OCI-LY1 (cell line): Measurements from ENCODE around the gene GIMAP7.

Experiments
- CTCF ChIP-seq: fragments of 200-600 bp; sonication (generic), shearing (Covaris generic); IDR thresholded peaks from 2 replicates; pipeline ENCODE4 v1.5.1; 2017; ENCODE audit warnings: mild to moderate bottlenecking, antibody characterized with exemption, low read length, moderate library complexity, mixed read lengths
- EZH2 ChIP-seq: fragments of 200-600 bp; sonication (generic), shearing (Covaris generic); IDR thresholded peaks from 2 replicates; pipeline ENCODE4 v1.8.0; 2017; ENCODE audit warnings: borderline replicate concordance, mixed run types, mild to moderate bottlenecking, antibody characterized with exemption, low read length, moderate library complexity, mixed read lengths

- TF ChIP-seq CTCF = no peak
- no peak for TF ChIP-seq EZH2
These were observed 49.3 kb upstream of the GIMAP7 start for GRCh38 chr7:150465414-150465813.
